D721Med (cell line): ENCODE results near the gene LMBR1.

Source experiments
- DNase-seq: peaks from one replicate; pipeline ENCODE4 v3.0.0; 2011; ENCODE audit warnings: low spot score; ENCODE audit not compliant: insufficient read length
- FAIRE-seq: peaks from 2 replicates; lab custom pipeline; 2011; peaks lifted over from hg19 to GRCh38; lab: Jason Lieb, UNC
- CTCF ChIP-seq: IDR thresholded peaks from 2 replicates; pipeline ENCODE4 v1.5.1; 2012; ENCODE audit warnings: mild to moderate bottlenecking, control low read depth; ENCODE audit not compliant: insufficient read depth; ENCODE audit errors: missing control alignments

The LMBR1 gene

GRCh38 chr7:156673902-156674301 is 219.1 kb downstream of the LMBR1 start:
- DNase-seq, result no peak
- no peak for FAIRE-seq

GRCh38 chr7:156673454-156673853 is 219.5 kb downstream of the LMBR1 start:
- DNase-seq (no peak), FAIRE-seq (no peak)
- TF ChIP-seq CTCF, result no peak

More at GRCh38 chr7:156673902-156674301, 219.1 kb downstream of the LMBR1 start:
- TF ChIP-seq CTCF, result no peak

GRCh38 chr7:156669035-156669828 is 223.8 kb downstream of the LMBR1 start:
- TF ChIP-seq CTCF, result no peak
- DNase-seq, result no peak
- no peak for FAIRE-seq

- no peak for TF ChIP-seq CTCF
- DNase-seq, result no peak
- no peak for FAIRE-seq
These were observed 224.7 kb downstream of the LMBR1 start for GRCh38 chr7:156668130-156668741.

GRCh38 chr7:156667110-156667426 is 225.9 kb downstream of the LMBR1 start:
- no peak for TF ChIP-seq CTCF
- no peak for FAIRE-seq

GRCh38 chr7:156666368-156667109 is 226.4 kb downstream of the LMBR1 start:
- FAIRE-seq, result no peak
- no peak for DNase-seq
- no peak for TF ChIP-seq CTCF

More at GRCh38 chr7:156667110-156667426, 225.9 kb downstream of the LMBR1 start:
- DNase-seq, result no peak
